Measurements from ENCODE around the gene PHF5A. TPM values are rescaled to one million over a fixed set of nuclear protein-coding genes. Genes with fewer than 3 reads are reported as not detected.
A peak's percentile ranks its signal among the peaks of the same experiment; 100 is the strongest.

PHF5A gene
- 10 to 100 TPM; 26.4 to 31.0 (median 29.9) TPM for polyA plus RNA-seq

GRCh38 chr22:41468381-41469217, at the start of gene PHF5A, which contains the start of gene ACO2:
PHF5A (minus strand) TSS chr22:41468692; CDS start chr22:41468653, 39 bp downstream.
ACO2 (plus strand) TSS chr22:41469117; CDS start chr22:41469147, 30 bp downstream.
- peak; percentile 97 to 98 (median 98) for DNase-seq
- H3K9me3 Mint-ChIP-seq = no peaks in the 10 kb centered on the region
- H3K27me3 Mint-ChIP-seq (ENCODE audit: low read depth in 3 of 3) = peaks cover 1 to 5% (median 2%) of the 10 kb centered on the region in 3 donors
- peak within 1 kb of the TSS; percentile 98 to 99 (median 99) for H3K27ac Mint-ChIP-seq
- H3K4me1 Mint-ChIP-seq = peaks cover 37 to 68% of the 10 kb centered on the region in 2 donors
- peak within 1 kb of the TSS; percentile 89 to 94 (median 92) for H3K4me3 Mint-ChIP-seq
- peaks cover 9 to 18% (median 16%) of the 10 kb centered on the region in 3 donors for H3K36me3 Mint-ChIP-seq

- H3K27ac Mint-ChIP-seq = no peak overlapping the region
- peaks cover 0 to 7% (median 4%) of the 10 kb centered on the region in 3 donors for H3K27me3 Mint-ChIP-seq (ENCODE audit: low read depth in 3 of 3)
- H3K9me3 Mint-ChIP-seq = no peaks in the 10 kb centered on the region
- H3K36me3 Mint-ChIP-seq = peaks cover 0 to 12% (median 6%) of the 10 kb centered on the region in 3 donors
- H3K4me1 Mint-ChIP-seq = peaks cover 0 to 4% of the 10 kb centered on the region in 2 donors
- H3K4me3 Mint-ChIP-seq = no peak overlapping the region
- DNase-seq = no peak
Measured at GRCh38 chr22:41518048-41518347, 49.5 kb upstream of the PHF5A start.

GRCh38 chr22:41517172-41518047, 48.9 kb upstream of the PHF5A start:
- Mint-ChIP-seq H3K27me3 (ENCODE audit: low read depth in 3 of 3) (peaks cover 0 to 7% (median 4%) of the 10 kb centered on the region in 3 donors), H3K4me3 (no peak overlapping the region), H3K4me1 (peaks cover 0 to under 1% of the 10 kb centered on the region in 2 donors), H3K36me3 (peaks cover 0 to 14% (median 6%) of the 10 kb centered on the region in 3 donors), H3K9me3 (no peaks in the 10 kb centered on the region), H3K27ac (no peak overlapping the region)
- DNase-seq = peak; percentile 16 to 34 (median 17)

GRCh38 chr22:41516462-41516861, 48.0 kb upstream of the PHF5A start:
- peaks cover 0 to 7% (median 4%) of the 10 kb centered on the region in 3 donors for H3K27me3 Mint-ChIP-seq (ENCODE audit: low read depth in 3 of 3)
- no peak overlapping the region for H3K4me3 Mint-ChIP-seq
- peaks cover 0 to 20% (median 6%) of the 10 kb centered on the region in 3 donors for H3K36me3 Mint-ChIP-seq
- no peaks in the 10 kb centered on the region for H3K9me3 Mint-ChIP-seq
- no peak for DNase-seq
- H3K27ac Mint-ChIP-seq = no peak overlapping the region
- H3K4me1 Mint-ChIP-seq = no peaks in the 10 kb centered on the region

- Mint-ChIP-seq H3K27ac (peak overlapping the region in 1 of 6 donors; percentile 16), H3K27me3 (ENCODE audit: low read depth in 3 of 3) (peaks cover 0 to 7% (median 3%) of the 10 kb centered on the region in 3 donors), H3K9me3 (no peaks in the 10 kb centered on the region), H3K36me3 (peaks cover 5 to 26% (median 12%) of the 10 kb centered on the region in 3 donors), H3K4me1 (peaks cover 0 to 4% of the 10 kb centered on the region in 2 donors), H3K4me3 (no peak overlapping the region)
- no peak for DNase-seq
Measured at GRCh38 chr22:41513391-41513790, 44.9 kb upstream of the PHF5A start.

- H3K27ac Mint-ChIP-seq = no peak overlapping the region
- H3K36me3 Mint-ChIP-seq = peaks cover 5 to 29% (median 12%) of the 10 kb centered on the region in 3 donors
- no peak overlapping the region for H3K4me3 Mint-ChIP-seq
- no peak for DNase-seq
- H3K4me1 Mint-ChIP-seq = peaks cover 0 to 4% of the 10 kb centered on the region in 2 donors
- H3K9me3 Mint-ChIP-seq = no peaks in the 10 kb centered on the region
- peaks cover 0 to 7% (median 2%) of the 10 kb centered on the region in 3 donors for H3K27me3 Mint-ChIP-seq (ENCODE audit: low read depth in 3 of 3)
Measured at GRCh38 chr22:41512421-41513194, 44.1 kb upstream of the PHF5A start.

- Mint-ChIP-seq H3K4me3 (no peak overlapping the region), H3K9me3 (no peaks in the 10 kb centered on the region), H3K4me1 (peaks cover 0 to 4% of the 10 kb centered on the region in 2 donors), H3K36me3 (peaks cover 5 to 31% (median 12%) of the 10 kb centered on the region in 3 donors), H3K27me3 (ENCODE audit: low read depth in 3 of 3) (peaks cover 0 to 7% (median 2%) of the 10 kb centered on the region in 3 donors), H3K27ac (no peak overlapping the region)
- no peak for DNase-seq
Measured at GRCh38 chr22:41511521-41511968, 43.1 kb upstream of the PHF5A start.

GRCh38 chr22:41508770-41509170, 40.3 kb upstream of the PHF5A start:
- no peak for DNase-seq
- Mint-ChIP-seq H3K27me3 (ENCODE audit: low read depth in 3 of 3) (peaks cover 0 to 2% (median 2%) of the 10 kb centered on the region in 3 donors), H3K36me3 (peaks cover 5 to 25% (median 11%) of the 10 kb centered on the region in 3 donors), H3K9me3 (no peaks in the 10 kb centered on the region), H3K4me1 (peaks cover 0 to 5% of the 10 kb centered on the region in 2 donors), H3K27ac (no peak overlapping the region), H3K4me3 (no peak overlapping the region)

- H3K36me3 Mint-ChIP-seq = peaks cover 5 to 18% (median 5%) of the 10 kb centered on the region in 3 donors
- H3K4me1 Mint-ChIP-seq = peaks cover 0 to 5% of the 10 kb centered on the region in 2 donors
- H3K27me3 Mint-ChIP-seq (ENCODE audit: low read depth in 3 of 3) = peaks cover 0 to under 1% (median 0%) of the 10 kb centered on the region in 3 donors
- H3K27ac Mint-ChIP-seq = peak overlapping the region in 2 of 6 donors; percentile 5 to 23
- H3K9me3 Mint-ChIP-seq = no peaks in the 10 kb centered on the region
- H3K4me3 Mint-ChIP-seq = no peak overlapping the region
- DNase-seq = no peak
Measured at GRCh38 chr22:41507330-41508063, 39.0 kb upstream of the PHF5A start.

GRCh38 chr22:41505511-41506220, 37.2 kb upstream of the PHF5A start:
- H3K4me3 Mint-ChIP-seq = no peak overlapping the region

GRCh38 chr22:41504816-41505215, 36.3 kb upstream of the PHF5A start:
- Mint-ChIP-seq H3K27me3 (ENCODE audit: low read depth in 3 of 3) (peaks cover 0 to 2% (median 1%) of the 10 kb centered on the region in 3 donors), H3K9me3 (no peaks in the 10 kb centered on the region), H3K36me3 (peaks cover 5 to 17% (median 8%) of the 10 kb centered on the region in 3 donors), H3K27ac (no peak overlapping the region), H3K4me1 (peaks cover 0 to 5% of the 10 kb centered on the region in 2 donors), H3K4me3 (no peak overlapping the region)
- no peak for DNase-seq

More at GRCh38 chr22:41505511-41506220, 37.2 kb upstream of the PHF5A start:
- Mint-ChIP-seq H3K36me3 (peaks cover 5 to 17% (median 8%) of the 10 kb centered on the region in 3 donors), H3K27me3 (ENCODE audit: low read depth in 3 of 3) (peaks cover 0 to 2% (median 1%) of the 10 kb centered on the region in 3 donors), H3K4me1 (peaks cover 0 to 5% of the 10 kb centered on the region in 2 donors), H3K9me3 (no peaks in the 10 kb centered on the region), H3K27ac (no peak overlapping the region)
- DNase-seq = no peak

- Mint-ChIP-seq H3K9me3 (no peaks in the 10 kb centered on the region), H3K36me3 (peaks cover 1 to 15% (median 6%) of the 10 kb centered on the region in 3 donors), H3K27ac (no peak overlapping the region), H3K4me3 (no peak overlapping the region), H3K27me3 (ENCODE audit: low read depth in 3 of 3) (peaks cover 0 to 3% (median 1%) of the 10 kb centered on the region in 3 donors), H3K4me1 (peaks cover 0 to 8% of the 10 kb centered on the region in 2 donors)
- DNase-seq = no peak
Measured at GRCh38 chr22:41504397-41504796, 35.9 kb upstream of the PHF5A start.
